Neural progenitor cell (in vitro differentiated cells): ENCODE results near the gene ABCC6.

Experiments used
- CTCF ChIP-seq: fragments of 200-600 bp; sonication (generic); IDR thresholded peaks from 2 replicates; pipeline ENCODE4 v1.5.1; 2017; ENCODE audit warnings: antibody characterized with exemption, mild to moderate bottlenecking
- EZH2phosphoT487 ChIP-seq: fragments of 200-600 bp; sonication (generic); IDR thresholded peaks from 2 replicates; pipeline ENCODE4 v1.6.1; 2017; ENCODE audit warnings: antibody characterized with exemption

- TF ChIP-seq CTCF (no peak), EZH2phosphoT487 (no peak)
These were observed 101.0 kb downstream of the ABCC6 start for GRCh38 chr16:16122264-16122663.
